Gastroesophageal sphincter (tissue), 4 donors: ENCODE data around the gene TMEM196. TPM values are rescaled to one million over a fixed set of nuclear protein-coding genes. Genes with fewer than 3 reads are reported as not detected.

ENCODE experiments used
- ATAC-seq: fragments of 150-250 bp; one replicate; pipeline ENCODE4 v1.9.1; 2016; ENCODE audit warnings: mild to moderate bottlenecking, moderate library complexity
- H3K27ac ChIP-seq, 4 donors: fragments of 200-600 bp; sonication (generic) in 3 of 4; 1 replicate in 3 of 4; 2 replicates in 1 of 4; pipeline ENCODE4 v1.5.1; 2016 to 2019
- H3K27me3 ChIP-seq: fragments of 200-600 bp; sonication (generic); one replicate; pipeline ENCODE4 v1.5.1; 2019
- H3K36me3 ChIP-seq, 2 donors: fragments of 200-600 bp; sonication (generic); one replicate each; pipeline ENCODE4 v1.5.1; 2019; ENCODE audit warnings: control low read depth in 1 of 2
- H3K4me1 ChIP-seq, 3 donors: fragments of 200-600 bp; sonication (generic); 1 replicate in 2 of 3; 2 replicates in 1 of 3; pipeline ENCODE4 v1.5.1; 2016 to 2019; ENCODE audit warnings: control low read depth in 2 of 3
- H3K4me3 ChIP-seq, 2 donors: fragments of 200-600 bp; sonication (generic); one replicate each; pipeline ENCODE4 v1.5.1; 2019; ENCODE audit warnings: mild to moderate bottlenecking in 1 of 2, moderate library complexity in 1 of 2
- H3K9me3 ChIP-seq, 3 donors: fragments of 200-600 bp; sonication (generic); one replicate each; pipeline ENCODE4 v1.5.1; 2017 to 2019; ENCODE audit warnings: control low read depth in 2 of 3
- CTCF ChIP-seq, 4 experiments: fragments of 200-600 bp in 2 of 4; fragments of 450-650 bp in 2 of 4; sonication (generic) in 1 of 4; IDR thresholded peaks; one replicate each; pipeline ENCODE4 v1.5.1; 2017 to 2019; ENCODE audit warnings: antibody characterized with exemption in 4 of 4, mild to moderate bottlenecking in 2 of 4, moderate library complexity in 2 of 4
- EP300 ChIP-seq: sonication (generic); formaldehyde crosslinking; IDR thresholded peaks from one replicate; pipeline ENCODE4 v1.6.1; 2017; ENCODE audit warnings: antibody characterized with exemption, mild to moderate bottlenecking
- POLR2A ChIP-seq, 2 donors: fragments of 450-650 bp; IDR thresholded peaks; one replicate each; pipeline ENCODE4 v1.6.1; 2017; ENCODE audit warnings: antibody characterized with exemption in 2 of 2, mild to moderate bottlenecking in 2 of 2, moderate library complexity in 1 of 2
- POLR2AphosphoS5 ChIP-seq: sonication (generic); formaldehyde crosslinking; IDR thresholded peaks from one replicate; pipeline ENCODE4 v1.6.1; 2017; ENCODE audit warnings: antibody characterized with exemption
- WGBS, 2 donors: methylation state at CpG; one replicate each; pipeline ENCODE4 v1.1.5; 2018; ENCODE audit warnings: low coverage in 1 of 2; 5-methylcytosine and 5-hydroxymethylcytosine counted together
- total RNA-seq, 4 donors: library from RNA; depleted of rRNA; stranded (reverse); fragments of >200 nt; gene quantifications; one replicate each; pipeline ENCODE4 v1.1.0, GENCODE V29; 2016

Gene TMEM196
- total RNA-seq, 4 donors from 2014 or later = 0.22 TPM; not detected in 3

GRCh38 chr7:19754521-19755116, 18.8 kb downstream of the TMEM196 start:
- TF ChIP-seq POLR2AphosphoS5 (no peak), CTCF (IDR thresholded peaks at IDR 0.05) (peak; percentile 46 to 64 (median 53))
- no peaks in the 10 kb centered on the region for H3K9me3 ChIP-seq
- no peaks in the 10 kb centered on the region for H3K27me3 ChIP-seq
- ATAC-seq = no peak
- H3K4me3 ChIP-seq = no peak overlapping the region
- WGBS, 2 donors = 34 to 36% methylated on average over 6 of the region's 6 CpGs
- H3K36me3 ChIP-seq = no peaks in the 10 kb centered on the region
- no peak overlapping the region for H3K27ac ChIP-seq
- H3K4me1 ChIP-seq = no peaks in the 10 kb centered on the region

- Histone ChIP-seq H3K9me3 (no peaks in the 10 kb centered on the region), H3K4me3 (no peak overlapping the region), H3K27me3 (no peaks in the 10 kb centered on the region), H3K36me3 (no peaks in the 10 kb centered on the region), H3K4me1 (no peaks in the 10 kb centered on the region), H3K27ac (no peak overlapping the region)
- 58 to 64% methylated on average over 3 of the region's 3 CpGs for WGBS, 2 donors
- TF ChIP-seq CTCF (IDR thresholded peaks at IDR 0.05) = no peak
- TF ChIP-seq EP300 = no peak
- TF ChIP-seq POLR2A (IDR thresholded peaks at IDR 0.05) = no peak
- no peak for TF ChIP-seq POLR2AphosphoS5
- ATAC-seq = no peak
These were observed 21.4 kb downstream of the TMEM196 start for GRCh38 chr7:19752020-19752419.

- no peaks in the 10 kb centered on the region for H3K27me3 ChIP-seq
- H3K4me3 ChIP-seq = no peak overlapping the region
- no peak for ATAC-seq
- no peaks in the 10 kb centered on the region for H3K4me1 ChIP-seq
- TF ChIP-seq CTCF (IDR thresholded peaks at IDR 0.05) (no peak), POLR2A (IDR thresholded peaks at IDR 0.05) (no peak), EP300 (no peak), POLR2AphosphoS5 (no peak)
- no peaks in the 10 kb centered on the region for H3K9me3 ChIP-seq
- H3K27ac ChIP-seq = no peak overlapping the region
- no peaks in the 10 kb centered on the region for H3K36me3 ChIP-seq
- WGBS, 2 donors = 67 to 76% methylated on average over 4 of the region's 4 CpGs
These were observed 23.8 kb downstream of the TMEM196 start for GRCh38 chr7:19749658-19750057.

GRCh38 chr7:19747740-19748339, 25.6 kb downstream of the TMEM196 start:
- Histone ChIP-seq H3K9me3 (no peaks in the 10 kb centered on the region), H3K4me1 (no peaks in the 10 kb centered on the region), H3K27me3 (no peaks in the 10 kb centered on the region), H3K36me3 (no peaks in the 10 kb centered on the region), H3K4me3 (no peak overlapping the region), H3K27ac (no peak overlapping the region)
- no peak for ATAC-seq
- TF ChIP-seq POLR2AphosphoS5 (no peak), POLR2A (IDR thresholded peaks at IDR 0.05) (no peak), CTCF (IDR thresholded peaks at IDR 0.05) (peak; percentile 36 to 62 (median 50)), EP300 (no peak)
- 10 to 31% methylated on average over 3 to 4 of the region's 4 CpGs for WGBS, 2 donors

- ATAC-seq = no peak
- TF ChIP-seq CTCF (IDR thresholded peaks at IDR 0.05) (no peak), POLR2AphosphoS5 (no peak), POLR2A (IDR thresholded peaks at IDR 0.05) (no peak), EP300 (no peak)
- Histone ChIP-seq H3K9me3 (no peaks in the 10 kb centered on the region), H3K27me3 (no peaks in the 10 kb centered on the region), H3K27ac (no peak overlapping the region), H3K4me3 (no peak overlapping the region), H3K4me1 (no peaks in the 10 kb centered on the region), H3K36me3 (no peaks in the 10 kb centered on the region)
- 10 to 33% methylated on average over 1 of the region's 1 CpG for WGBS, 2 donors
These were observed 29.3 kb downstream of the TMEM196 start for GRCh38 chr7:19744075-19744474.
